A673 (cell line): Measurements from ENCODE around the gene MAT2A. TPM values are rescaled to one million over a fixed set of nuclear protein-coding genes. Genes with fewer than 3 reads are reported as not detected.

Experiments
- BruUV-seq: library from RNA; stranded (reverse); fragments of 400-500 nt; replicated peaks from 2 replicates; lab custom pipeline; 2021; lab: Mats Ljungman, UMichigan
- CTCF ChIA-PET: fragments of 300-600 bp; sonication (Branson Sonifier 250); formaldehyde crosslinking; loops from one replicate; lab custom pipeline; 2022; ENCODE audit warnings: antibody characterized with exemption; lab: Charles Lee
- POLR2A ChIA-PET: fragments of 300-600 bp; sonication (Branson Sonifier 250); formaldehyde crosslinking; loops from one replicate; lab custom pipeline; 2022; ENCODE audit warnings: antibody characterized with exemption; ENCODE audit not compliant: low non-redundant PET; lab: Charles Lee
- DNase-seq: peaks from one replicate; pipeline ENCODE4 v3.0.0-alpha.2; 2015; ENCODE audit warnings: low spot score
- H3K27ac ChIP-seq: fragments of 200-600 bp; sonication (generic); 2 replicates; pipeline ENCODE4 v1.5.1; 2016; ENCODE audit warnings: mixed run types, low read depth, mild to moderate bottlenecking, mixed read lengths, antibody characterized with exemption, low read length; ENCODE audit not compliant: poor library complexity, severe bottlenecking
- H3K27me3 ChIP-seq: fragments of 200-600 bp; sonication (generic); replicated peaks from 2 replicates; pipeline ENCODE4 v1.6.1; 2017; ENCODE audit warnings: mixed run types, low read depth, mild to moderate bottlenecking, mixed read lengths, antibody characterized with exemption, low read length; ENCODE audit not compliant: insufficient read depth, poor library complexity
- H3K36me3 ChIP-seq: fragments of 200-600 bp; sonication (generic); 2 replicates; pipeline ENCODE4 v1.6.1; 2016; ENCODE audit warnings: mixed run types, mild to moderate bottlenecking, mixed read lengths, antibody characterized with exemption, low read length; ENCODE audit not compliant: insufficient read depth, poor library complexity, severe bottlenecking
- H3K4me1 ChIP-seq: fragments of 200-600 bp; sonication (generic); 2 replicates; pipeline ENCODE4 v1.6.1; 2017; ENCODE audit warnings: mixed run types, mild to moderate bottlenecking, mixed read lengths, antibody characterized with exemption, low read length; ENCODE audit not compliant: insufficient read depth, poor library complexity, severe bottlenecking
- H3K4me3 ChIP-seq: fragments of 200-600 bp; sonication (generic); 2 replicates; pipeline ENCODE4 v1.5.1; 2016; ENCODE audit warnings: low read depth, mixed run types, mild to moderate bottlenecking, mixed read lengths, low read length; ENCODE audit not compliant: poor library complexity, severe bottlenecking
- H3K9me3 ChIP-seq: fragments of 200-600 bp; sonication (generic); 2 replicates; pipeline ENCODE4 v1.6.1; 2016; ENCODE audit warnings: mixed run types, low read depth, mild to moderate bottlenecking, mixed read lengths, antibody characterized with exemption, low read length; ENCODE audit not compliant: poor library complexity, severe bottlenecking
- EZH2 ChIP-seq: fragments of 200-600 bp; sonication (generic); IDR thresholded peaks from 2 replicates; pipeline ENCODE4 v1.6.1; 2017; ENCODE audit warnings: borderline replicate concordance, low read depth, mild to moderate bottlenecking, mixed read lengths, antibody characterized with exemption, low read length; ENCODE audit not compliant: poor library complexity, severe bottlenecking
- intact Hi-C: fragments of 100-400 bp; cut with micrococcal nuclease; formaldehyde crosslinking; loops from one replicate; pipeline ENCODE4 v1.10.0; 2022; ENCODE audit not compliant: unreplicated experiment
- total RNA-seq: library from RNA; stranded (reverse); gene quantifications from 2 replicates; pipeline ENCODE4 v1.2.3, GENCODE V29; 2021
- TF ChIP-seq, protein P1 (sequence below): fragments of 300-800, 200-600 bp; sonication (generic); conservative IDR thresholded peaks from 2 replicates; pipeline ENCODE4 v1.5.1; 2017; ENCODE audit warnings: low read depth, mild to moderate bottlenecking, antibody characterized with exemption, low read length, moderate library complexity, mixed read lengths

The MAT2A gene
- total RNA-seq, 1 experiment from 2014 or later = 408 TPM

DNA sequence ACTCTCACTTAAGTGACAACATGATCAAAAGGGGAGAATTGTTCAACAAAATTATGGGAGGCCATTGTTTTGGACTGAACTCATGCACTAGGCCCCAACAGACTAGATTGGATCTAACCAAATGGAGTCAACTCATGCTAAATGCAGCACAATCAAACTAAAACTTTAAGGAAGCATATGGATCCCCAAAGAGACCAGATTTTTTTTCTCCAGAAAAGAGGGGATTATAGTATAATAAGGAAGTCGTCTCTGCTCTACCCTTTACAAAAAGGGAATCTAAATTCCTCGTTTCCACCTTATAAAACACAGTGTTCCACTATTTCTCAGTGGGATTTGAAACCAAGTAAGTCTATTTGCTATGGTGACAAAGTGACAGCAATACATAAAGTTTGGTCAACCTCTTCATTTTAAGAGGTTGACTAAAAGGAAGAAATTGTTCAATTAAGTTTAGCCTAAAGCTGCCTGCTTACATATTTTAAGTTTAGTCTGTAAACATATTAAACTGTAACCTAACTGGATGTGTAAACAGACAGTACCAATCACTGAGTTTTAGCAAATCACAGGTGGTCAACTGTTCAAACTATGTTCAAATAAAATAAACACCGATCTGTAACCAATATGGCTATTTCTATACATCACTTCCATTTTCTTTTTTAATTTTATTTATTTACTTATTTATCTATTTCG, 40.9 kb upstream of the MAT2A start:
- ChIA-PET CTCF (no interaction called here), POLR2A (no interaction called here)
- no peaks in the 10 kb centered on the region for H3K27me3 ChIP-seq
- no peak for DNase-seq
- H3K36me3 ChIP-seq = no peaks in the 10 kb centered on the region
- intact Hi-C loops = no loop called here
- TF ChIP-seq, protein P1, sequence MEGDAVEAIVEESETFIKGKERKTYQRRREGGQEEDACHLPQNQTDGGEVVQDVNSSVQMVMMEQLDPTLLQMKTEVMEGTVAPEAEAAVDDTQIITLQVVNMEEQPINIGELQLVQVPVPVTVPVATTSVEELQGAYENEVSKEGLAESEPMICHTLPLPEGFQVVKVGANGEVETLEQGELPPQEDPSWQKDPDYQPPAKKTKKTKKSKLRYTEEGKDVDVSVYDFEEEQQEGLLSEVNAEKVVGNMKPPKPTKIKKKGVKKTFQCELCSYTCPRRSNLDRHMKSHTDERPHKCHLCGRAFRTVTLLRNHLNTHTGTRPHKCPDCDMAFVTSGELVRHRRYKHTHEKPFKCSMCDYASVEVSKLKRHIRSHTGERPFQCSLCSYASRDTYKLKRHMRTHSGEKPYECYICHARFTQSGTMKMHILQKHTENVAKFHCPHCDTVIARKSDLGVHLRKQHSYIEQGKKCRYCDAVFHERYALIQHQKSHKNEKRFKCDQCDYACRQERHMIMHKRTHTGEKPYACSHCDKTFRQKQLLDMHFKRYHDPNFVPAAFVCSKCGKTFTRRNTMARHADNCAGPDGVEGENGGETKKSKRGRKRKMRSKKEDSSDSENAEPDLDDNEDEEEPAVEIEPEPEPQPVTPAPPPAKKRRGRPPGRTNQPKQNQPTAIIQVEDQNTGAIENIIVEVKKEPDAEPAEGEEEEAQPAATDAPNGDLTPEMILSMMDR = no peak
- no peaks in the 10 kb centered on the region for H3K9me3 ChIP-seq
- peaks cover 4% of the 10 kb centered on the region for H3K4me1 ChIP-seq
- H3K27ac ChIP-seq = no peak overlapping the region
- H3K4me3 ChIP-seq = no peak overlapping the region
- BruUV-seq = no TSS peak

DNA sequence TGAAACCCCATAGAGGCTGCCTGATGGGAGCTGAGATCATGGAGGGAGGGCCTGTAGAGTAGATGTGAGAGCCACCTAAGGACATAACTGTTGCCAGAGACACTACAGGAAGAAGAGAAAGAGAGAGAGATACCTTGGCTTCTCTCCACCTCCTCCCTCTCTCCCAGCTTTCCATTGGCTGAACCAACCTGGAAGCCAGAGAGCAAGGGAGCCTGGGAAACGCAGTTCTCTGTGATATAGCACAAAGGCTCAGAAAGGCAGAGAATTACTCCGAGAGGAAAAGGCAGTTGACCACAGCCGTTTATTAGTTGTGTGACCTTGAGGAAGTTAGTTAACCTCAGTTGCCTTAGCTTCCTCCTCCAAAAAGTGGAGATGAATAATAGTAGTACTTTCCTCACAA, 37.7 kb upstream of the MAT2A start:
- no peak for TF ChIP-seq EZH2
- TF ChIP-seq, protein P1 = no peak
- POLR2A ChIA-PET = interaction anchor here (0.5 kb wide), 1 partner anchor 70 kb away, joined by 5 read pairs; no protein-coding TSS in a partner anchor

DNA sequence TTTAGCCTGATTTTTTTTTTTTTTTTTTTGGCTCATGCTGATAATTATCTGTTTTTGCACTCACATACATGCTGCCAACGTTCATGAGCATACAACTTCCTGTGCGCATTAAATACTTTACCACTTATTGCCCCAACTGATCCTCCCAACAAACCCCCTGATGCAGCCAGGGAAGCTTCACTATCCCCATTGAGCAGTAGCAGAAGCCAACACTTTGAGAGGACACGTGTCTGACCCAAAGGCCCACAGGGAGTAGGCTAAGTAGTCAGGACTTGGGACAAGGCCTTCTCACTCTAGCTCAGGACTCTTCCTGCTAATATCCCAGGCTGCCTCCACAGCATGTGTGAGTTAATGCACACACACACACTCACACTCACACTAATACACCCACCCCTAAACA, 36.2 kb upstream of the MAT2A start:
- Histone ChIP-seq H3K36me3 (no peaks in the 10 kb centered on the region), H3K27me3 (no peaks in the 10 kb centered on the region), H3K27ac (no peak overlapping the region), H3K4me1 (peaks cover 9% of the 10 kb centered on the region), H3K9me3 (no peaks in the 10 kb centered on the region), H3K4me3 (no peak overlapping the region)
- TF ChIP-seq, protein P1 = no peak
- no peak for TF ChIP-seq EZH2
- POLR2A ChIA-PET = no interaction called here
- CTCF ChIA-PET = no interaction called here
- BruUV-seq = no TSS peak
- intact Hi-C loops = no loop called here
- DNase-seq = no peak

More for the DNA sequence above, 37.7 kb upstream of the MAT2A start:
- H3K27ac ChIP-seq = no peak overlapping the region
- H3K4me1 ChIP-seq = peaks cover 9% of the 10 kb centered on the region
- no peaks in the 10 kb centered on the region for H3K9me3 ChIP-seq
- H3K27me3 ChIP-seq = no peaks in the 10 kb centered on the region
- BruUV-seq = no TSS peak
- H3K36me3 ChIP-seq = no peaks in the 10 kb centered on the region
- intact Hi-C loops = no loop called here
- CTCF ChIA-PET = no interaction called here
- no peak overlapping the region for H3K4me3 ChIP-seq
- DNase-seq = peak; percentile 26
